GM19438 (cell line): ENCODE results near the gene CABP2.

Experiments used
- ATAC-seq: cut with Tn5 transposase; IDR thresholded peaks from one replicate; pipeline ENCODE4 v1.9.1; 2021; ENCODE audit warnings: low read depth; ENCODE audit not compliant: unreplicated experiment

CABP2 gene

GRCh38 chr11:67508486-67509121 lies 14.6 kb downstream of the CABP2 start:
- ATAC-seq = peak; percentile 35

GRCh38 chr11:67507864-67508485 lies 15.3 kb downstream of the CABP2 start, which contains the start of gene CDK2AP2:
CDK2AP2 (minus strand) TSS chr11:67508162; CDS start chr11:67508082, 80 bp downstream.
- ATAC-seq = peak; percentile 59

GRCh38 chr11:67507242-67507863 lies 15.9 kb downstream of the CABP2 start:
- no peak for ATAC-seq

- ATAC-seq = no peak
Observed at GRCh38 chr11:67506426-67507051, 16.7 kb downstream of the CABP2 start.

- no peak for ATAC-seq
Observed at GRCh38 chr11:67505605-67506396, 17.4 kb downstream of the CABP2 start.

- peak; percentile 21 for ATAC-seq
Observed at GRCh38 chr11:67504950-67505581, 18.2 kb downstream of the CABP2 start, which contains the start of gene PITPNM1. PITPNM1 (minus strand) TSS chr11:67505363; CDS start chr11:67504180, 1,183 bp downstream.

GRCh38 chr11:67504005-67504949 lies 19.0 kb downstream of the CABP2 start:
- ATAC-seq = no peak

GRCh38 chr11:67503119-67504004 lies 19.9 kb downstream of the CABP2 start:
- no peak for ATAC-seq

GRCh38 chr11:67502328-67502979 lies 20.8 kb downstream of the CABP2 start:
- no peak for ATAC-seq

- no peak for ATAC-seq
Observed at GRCh38 chr11:67501854-67502253, 21.4 kb downstream of the CABP2 start.

GRCh38 chr11:67500831-67501715 lies 22.2 kb downstream of the CABP2 start:
- no peak for ATAC-seq

GRCh38 chr11:67500484-67500821 lies 22.8 kb downstream of the CABP2 start:
- ATAC-seq = no peak

GRCh38 chr11:67499808-67500483 lies 23.3 kb downstream of the CABP2 start:
- ATAC-seq = no peak

GRCh38 chr11:67498544-67498972 lies 24.7 kb downstream of the CABP2 start:
- no peak for ATAC-seq

- ATAC-seq = no peak
Observed at GRCh38 chr11:67497656-67498291, 25.5 kb downstream of the CABP2 start.

- ATAC-seq = no peak
Observed at GRCh38 chr11:67496113-67496512, 27.1 kb downstream of the CABP2 start.
